Spleen (tissue), 11 donors: ENCODE data around the gene CABP2. TPM values are rescaled to one million over a fixed set of nuclear protein-coding genes. Genes with fewer than 3 reads are reported as not detected.

Source experiments
- DNase-seq: peaks from one replicate; pipeline ENCODE4 v3.0.0-alpha.2; 2020
- H3K27ac ChIP-seq, 8 donors: fragments of 200-600 bp; sonication (generic) in 7 of 8; 1 replicate in 4 of 8; 2 replicates in 4 of 8; pipeline versions ENCODE4 v1.5.0 to v1.8.0; 2016 to 2021; ENCODE audit warnings: inconsistent platforms in 4 of 8, mild to moderate bottlenecking in 4 of 8, moderate library complexity in 1 of 8
- H3K27me3 ChIP-seq, 7 donors: fragments of 200-600 bp; sonication (generic) in 6 of 7; replicated peaks in 1 of 7; 1 replicate in 4 of 7; 2 replicates in 3 of 7; pipeline versions ENCODE4 v1.5.0 to v1.8.0; 2016 to 2021; ENCODE audit warnings: inconsistent platforms in 3 of 7, mild to moderate bottlenecking in 1 of 7
- H3K36me3 ChIP-seq, 6 donors: fragments of 200-600 bp; sonication (generic) in 5 of 6; 1 replicate in 4 of 6; 2 replicates in 2 of 6; pipeline versions ENCODE4 v1.5.0 to v1.8.0; 2016 to 2021; ENCODE audit warnings: inconsistent platforms in 2 of 6
- H3K4me1 ChIP-seq, 6 donors: fragments of 200-600 bp; sonication (generic) in 5 of 6; 1 replicate in 3 of 6; 2 replicates in 3 of 6; pipeline versions ENCODE4 v1.5.0 to v1.8.0; 2016 to 2021; ENCODE audit warnings: inconsistent platforms in 3 of 6
- H3K4me3 ChIP-seq, 8 donors: fragments of 200-600 bp; sonication (generic) in 7 of 8; 1 replicate in 4 of 8; 2 replicates in 4 of 8; pipeline versions ENCODE4 v1.5.0 to v1.8.0; 2016 to 2021; ENCODE audit warnings: inconsistent platforms in 4 of 8, mild to moderate bottlenecking in 4 of 8, moderate library complexity in 2 of 8
- H3K9me3 ChIP-seq, 8 donors: fragments of 200-600 bp; sonication (generic) in 7 of 8; 1 replicate in 4 of 8; 2 replicates in 4 of 8; pipeline versions ENCODE4 v1.5.0 to v1.8.0; 2016 to 2021; ENCODE audit warnings: inconsistent platforms in 4 of 8
- POLR2A ChIP-seq, 3 donors: fragments of 450-650 bp; IDR thresholded peaks; one replicate each; pipeline ENCODE4 v1.5.1; 2017; ENCODE audit warnings: antibody characterized with exemption in 3 of 3, mild to moderate bottlenecking in 1 of 3
- POLR2AphosphoS5 ChIP-seq, 3 donors: sonication (generic); formaldehyde crosslinking; IDR thresholded peaks; one replicate each; pipeline ENCODE4 v1.5.1; 2017; ENCODE audit warnings: antibody characterized with exemption in 3 of 3
- WGBS, 5 donors: extraction: QIAGEN DNeasy Blood & Tissue Kit in 3 of 5; methylation state at CpG; one replicate each; pipeline versions ENCODE4 v1.1.5 to v1.1.7; 2013 to 2018; 5-methylcytosine and 5-hydroxymethylcytosine counted together
- intact Hi-C: fragments of 100-400 bp; cut with DNase I; formaldehyde crosslinking; loops from one replicate; pipeline ENCODE4 v1.15.0; 2023; ENCODE audit warnings: low total_unique reads
- microRNA-seq, 3 donors: library from miRNA; unstranded; fragments of <30 nt; microRNA quantifications; one replicate each; pipeline versions ENCODE4 to v1.1.0, GENCODE V29; 2019 to 2020
- polyA plus RNA-seq, 3 donors: library from polyadenylated mRNA; stranded (reverse); fragments of 200-250 nt; gene quantifications; one replicate each; pipeline ENCODE4 v1.2.1, GENCODE V29; 2013
- small RNA-seq, 4 donors: library from RNA; depleted of rRNA; stranded (forward); fragments of <200 nt; gene quantifications; one replicate each; pipeline ENCODE3, GENCODE V24; 2016
- total RNA-seq, 7 donors: library from RNA; depleted of rRNA in 3 of 7; stranded (reverse); fragments of >200 nt in 3 of 7; fragmentation: NEBNext Ultra II Directional in 4 of 7; extraction: Animal tissue kit (Norgen Biotek cat#: 25700) in 4 of 7; gene quantifications; one replicate each; pipeline versions ENCODE4 v1.1.0 to v1.2.1, GENCODE V29; 2016 to 2021
- TF ChIP-seq, protein P1 (sequence below), 11 experiments: fragments of 200-600 bp in 7 of 11; fragments of 450-650 bp in 4 of 11; sonication (generic) in 4 of 11; IDR thresholded peaks in 8 of 11; conservative IDR thresholded peaks in 3 of 11; 1 replicate in 7 of 11; 2 replicates in 4 of 11; pipeline versions ENCODE4 v1.4.0 to v1.8.0; 2016 to 2021; ENCODE audit warnings: antibody characterized with exemption in 11 of 11, inconsistent platforms in 4 of 11, mild to moderate bottlenecking in 1 of 11
- donor health status: healthy with polysubstance abuse.
- donor health status: DM: no; HTN: no; CAD: no; lungs with moderate emphysema.
- donor health status: DM: no; HTN: no; CAD: no.
- donor health status: Bipolar disorder and iron deficiency.
- donor health status: healthy.
- donor health status: DM: no; HTN: no; CAD: no.
- donor health status: DM: yes; HTN: yes; CAD: no.

CABP2 gene
- total and polyA plus RNA-seq, 10 donors = not detected

DNA sequence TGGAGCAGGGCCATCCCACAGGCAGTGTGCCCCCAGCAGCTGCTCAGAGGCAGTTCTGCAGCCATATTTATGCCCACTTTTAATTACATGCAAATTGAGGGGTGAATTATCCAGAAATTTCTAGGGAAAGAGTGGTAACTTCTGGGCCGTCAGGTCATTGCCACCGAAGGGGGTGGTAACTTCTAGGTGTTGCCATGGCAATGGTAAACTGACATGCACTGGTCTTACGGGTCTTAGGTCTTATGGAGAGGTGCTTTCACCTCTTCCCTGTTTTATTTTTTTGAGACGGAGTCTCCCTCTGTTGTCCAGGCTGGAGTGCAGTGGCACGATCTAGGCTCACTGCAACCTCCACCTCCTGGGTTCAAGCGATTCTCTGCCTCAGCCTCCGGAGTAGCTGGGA is 50.4 kb downstream of the CABP2 start:
- Histone ChIP-seq H3K36me3 (no peaks in the 10 kb centered on the region), H3K4me3 (no peak overlapping the region), H3K4me1 (peaks cover 6 to 24% (median 19%) of the 10 kb centered on the region in 6 donors), H3K9me3 (no peaks in the 10 kb centered on the region), H3K27me3 (no peaks in the 10 kb centered on the region), H3K27ac (no peak overlapping the region)
- WGBS, 5 donors = 77 to 90% (median 84%) methylated on average over 7 of the region's 7 CpGs
- intact Hi-C loops = no loop called here
- no peak for DNase-seq
- TF ChIP-seq, protein P1, sequence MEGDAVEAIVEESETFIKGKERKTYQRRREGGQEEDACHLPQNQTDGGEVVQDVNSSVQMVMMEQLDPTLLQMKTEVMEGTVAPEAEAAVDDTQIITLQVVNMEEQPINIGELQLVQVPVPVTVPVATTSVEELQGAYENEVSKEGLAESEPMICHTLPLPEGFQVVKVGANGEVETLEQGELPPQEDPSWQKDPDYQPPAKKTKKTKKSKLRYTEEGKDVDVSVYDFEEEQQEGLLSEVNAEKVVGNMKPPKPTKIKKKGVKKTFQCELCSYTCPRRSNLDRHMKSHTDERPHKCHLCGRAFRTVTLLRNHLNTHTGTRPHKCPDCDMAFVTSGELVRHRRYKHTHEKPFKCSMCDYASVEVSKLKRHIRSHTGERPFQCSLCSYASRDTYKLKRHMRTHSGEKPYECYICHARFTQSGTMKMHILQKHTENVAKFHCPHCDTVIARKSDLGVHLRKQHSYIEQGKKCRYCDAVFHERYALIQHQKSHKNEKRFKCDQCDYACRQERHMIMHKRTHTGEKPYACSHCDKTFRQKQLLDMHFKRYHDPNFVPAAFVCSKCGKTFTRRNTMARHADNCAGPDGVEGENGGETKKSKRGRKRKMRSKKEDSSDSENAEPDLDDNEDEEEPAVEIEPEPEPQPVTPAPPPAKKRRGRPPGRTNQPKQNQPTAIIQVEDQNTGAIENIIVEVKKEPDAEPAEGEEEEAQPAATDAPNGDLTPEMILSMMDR (IDR thresholded peaks at IDR 0.05 in 8 of 11, conservative IDR thresholded peaks at IDR 0.05 in 3 of 11) = no peak
- TF ChIP-seq POLR2A (IDR thresholded peaks at IDR 0.05) (no peak), POLR2AphosphoS5 (IDR thresholded peaks at IDR 0.05) (no peak)

DNA sequence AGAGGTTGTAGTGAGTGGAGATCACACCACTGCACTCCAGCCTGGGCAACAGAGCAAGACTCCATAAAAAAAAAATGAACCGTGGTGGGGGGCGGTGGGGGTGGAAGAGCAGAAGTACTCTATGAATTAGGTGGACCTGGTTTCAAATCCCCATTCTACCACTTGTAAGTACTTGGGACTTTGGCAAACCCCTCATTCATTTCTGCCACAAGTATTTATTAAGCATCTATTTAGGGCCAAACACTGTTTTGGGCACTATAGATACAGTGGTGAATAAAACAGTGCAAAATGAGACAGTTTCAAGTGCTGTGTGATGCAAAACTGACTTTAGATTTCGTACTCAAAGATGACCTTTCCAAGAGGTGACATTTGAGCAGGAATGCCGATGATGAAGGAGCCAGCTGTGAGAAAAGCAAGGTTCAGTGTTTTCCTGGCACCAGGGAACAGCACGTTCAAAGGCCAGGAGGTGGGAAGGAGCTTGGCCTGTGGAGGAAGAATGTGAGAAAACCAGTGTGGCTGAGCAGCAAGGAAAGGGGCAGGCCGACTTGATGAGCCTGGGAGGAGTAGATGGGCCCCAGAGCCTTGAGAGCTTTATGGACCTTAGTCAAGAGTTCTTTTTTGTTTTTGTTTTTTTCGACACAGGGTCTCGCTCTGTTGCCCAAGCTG is 52.8 kb downstream of the CABP2 start:
- no peak for DNase-seq
- H3K27ac ChIP-seq = no peak overlapping the region
- H3K4me1 ChIP-seq = peaks cover 12 to 48% (median 42%) of the 10 kb centered on the region in 6 donors
- peaks cover 0 to 11% (median 0%) of the 10 kb centered on the region in 6 donors for H3K36me3 ChIP-seq
- TF ChIP-seq, protein P1 (IDR thresholded peaks at IDR 0.05 in 8 of 11, conservative IDR thresholded peaks at IDR 0.05 in 3 of 11) = no peak
- TF ChIP-seq POLR2AphosphoS5 (IDR thresholded peaks at IDR 0.05) = no peak
- no peak for TF ChIP-seq POLR2A (IDR thresholded peaks at IDR 0.05)
- 76 to 86% (median 76%) methylated on average over 8 of the region's 8 CpGs for WGBS, 5 donors
- H3K27me3 ChIP-seq = no peaks in the 10 kb centered on the region
- intact Hi-C loops = no loop called here
- H3K4me3 ChIP-seq = no peak overlapping the region
- no peaks in the 10 kb centered on the region for H3K9me3 ChIP-seq

DNA sequence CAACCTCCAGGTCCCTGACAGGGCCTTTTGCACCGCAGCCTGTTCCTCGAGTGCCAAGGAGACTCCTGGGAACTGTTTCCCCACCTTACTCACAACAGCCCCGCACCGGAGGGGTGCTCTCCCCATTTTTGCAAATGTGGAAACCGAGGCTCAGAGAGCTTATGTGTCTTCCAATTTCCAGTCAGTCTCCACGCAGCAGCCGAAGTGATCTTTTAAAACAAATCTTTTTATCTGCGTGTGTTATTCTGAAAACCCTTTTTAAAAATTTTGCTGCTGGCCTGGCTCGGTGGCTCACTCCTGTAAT is 53.8 kb downstream of the CABP2 start:
- peaks cover 17 to 56% (median 49%) of the 10 kb centered on the region in 6 donors for H3K4me1 ChIP-seq

More for the DNA sequence above, 53.8 kb downstream of the CABP2 start:
- H3K36me3 ChIP-seq = peaks cover 0 to 11% (median 0%) of the 10 kb centered on the region in 6 donors
- no peak for TF ChIP-seq POLR2A (IDR thresholded peaks at IDR 0.05)
- TF ChIP-seq, protein P1 (IDR thresholded peaks at IDR 0.05 in 8 of 11, conservative IDR thresholded peaks at IDR 0.05 in 3 of 11) = peak in 2 of 11 experiments; percentile 4 to 29
- no peak for TF ChIP-seq POLR2AphosphoS5 (IDR thresholded peaks at IDR 0.05)
- peak overlapping the region; percentile 71 to 98 (median 92) for H3K27ac ChIP-seq
- intact Hi-C loops = no loop called here
- peak overlapping the region; percentile 94 to 99 (median 95) for H3K4me3 ChIP-seq
- DNase-seq = no peak
- no peaks in the 10 kb centered on the region for H3K9me3 ChIP-seq
- no peaks in the 10 kb centered on the region for H3K27me3 ChIP-seq
- 16 to 24% (median 20%) methylated on average over 9 of the region's 9 CpGs for WGBS, 5 donors

Small RNAs within 50 kb of the gene (microRNA-seq; reads per million reads assigned to microRNA genes)
- gene MIR6752 = 0.36 to 1.8 (median 0.85) reads per million in 3 donors

Small RNAs within 50 kb of the gene (small RNA-seq; reads per million reads assigned to genes)
- 0 to 0.30 (median 0.14) reads per million in 4 donors for gene MIR6752

Other genes starting within 250 kb of the CABP2 start
- gene ANKRD13D, start 234.1 kb downstream of the CABP2 start, total RNA-seq = 100 to 1,000 TPM in 5 of 7 donors, 10 to 100 TPM in 2; 67.3 to 151 (median 124) TPM
- gene ANKRD13D, start 234.1 kb downstream of the CABP2 start, polyA plus RNA-seq = 100 to 1,000 TPM in 2 of 3 donors, 10 to 100 TPM in 1; 65.2 to 138 (median 129) TPM
- gene SSH3, start 219.9 kb downstream of the CABP2 start, total RNA-seq = 10 to 100 TPM; 14.6 to 31.8 (median 22.9) TPM
- 10 to 100 TPM in 1 of 3 donors, 1 to 10 TPM in 2; 4.3 to 11.1 (median 5.9) TPM for gene SSH3, start 219.9 kb downstream of the CABP2 start, polyA plus RNA-seq
- 100 to 1,000 TPM in 4 of 7 donors, 10 to 100 TPM in 3; 81.4 to 159 (median 103) TPM for gene POLD4, start 169.9 kb downstream of the CABP2 start, total RNA-seq
- 100 to 1,000 TPM; 267 to 290 (median 279) TPM for gene POLD4, start 169.9 kb downstream of the CABP2 start, polyA plus RNA-seq
- gene CLCF1, start 149.8 kb downstream of the CABP2 start, total RNA-seq = 10 to 100 TPM in 2 of 7 donors, 1 to 10 TPM in 5; 4.3 to 13.7 (median 6.7) TPM
- gene CLCF1, start 149.8 kb downstream of the CABP2 start, polyA plus RNA-seq = 1 to 10 TPM; 6.0 to 9.3 (median 9.0) TPM
- gene RAD9A, start 131.5 kb downstream of the CABP2 start, total RNA-seq = 10 to 100 TPM; 21.6 to 37.5 (median 29.7) TPM
- 10 to 100 TPM; 18.2 to 44.8 (median 37.1) TPM for gene RAD9A, start 131.5 kb downstream of the CABP2 start, polyA plus RNA-seq
- 100 to 1,000 TPM; 147 to 192 (median 157) TPM for gene PPP1CA, start 121.6 kb downstream of the CABP2 start, total RNA-seq
- 100 to 1,000 TPM; 152 to 207 (median 170) TPM for gene PPP1CA, start 121.6 kb downstream of the CABP2 start, polyA plus RNA-seq
- gene TBC1D10C, start 119.4 kb downstream of the CABP2 start, total RNA-seq = 100 to 1,000 TPM in 4 of 7 donors, 10 to 100 TPM in 3; 66.3 to 132 (median 101) TPM
- gene TBC1D10C, start 119.4 kb downstream of the CABP2 start, polyA plus RNA-seq = 100 to 1,000 TPM; 174 to 270 (median 196) TPM
- gene CARNS1, start 107.8 kb downstream of the CABP2 start, total RNA-seq = 1 to 10 TPM; 1.9 to 4.4 (median 2.1) TPM
- gene CARNS1, start 107.8 kb downstream of the CABP2 start, polyA plus RNA-seq = 1 to 10 TPM; 1.0 to 2.0 (median 1.8) TPM
- 10 to 100 TPM; 51.5 to 65.4 (median 55.4) TPM for gene RPS6KB2, start 95.0 kb downstream of the CABP2 start, total RNA-seq
- 10 to 100 TPM; 39.5 to 95.0 (median 53.8) TPM for gene RPS6KB2, start 95.0 kb downstream of the CABP2 start, polyA plus RNA-seq
- gene PTPRCAP, start 85.8 kb downstream of the CABP2 start, total RNA-seq = 100 to 1,000 TPM; 119 to 278 (median 187) TPM
- 100 to 1,000 TPM; 410 to 557 (median 479) TPM for gene PTPRCAP, start 85.8 kb downstream of the CABP2 start, polyA plus RNA-seq
- 100 to 1,000 TPM in 4 of 7 donors, 10 to 100 TPM in 3; 68.1 to 143 (median 117) TPM for gene CORO1B, start 80.0 kb downstream of the CABP2 start, total RNA-seq
- gene CORO1B, start 80.0 kb downstream of the CABP2 start, polyA plus RNA-seq = 10 to 100 TPM; 40.5 to 70.8 (median 53.7) TPM
- not detected for gene GPR152, start 70.7 kb downstream of the CABP2 start, total RNA-seq
- under 1 TPM in 1 of 3 donors, not detected in 2; 0.10 TPM for gene GPR152, start 70.7 kb downstream of the CABP2 start, polyA plus RNA-seq
- gene CABP4, start 68.1 kb downstream of the CABP2 start, total RNA-seq = 10 to 100 TPM; 12.7 to 27.3 (median 21.3) TPM
- 1 to 10 TPM; 2.6 to 6.2 (median 3.0) TPM for gene CABP4, start 68.1 kb downstream of the CABP2 start, polyA plus RNA-seq
- gene TMEM134, start 54.2 kb downstream of the CABP2 start, total RNA-seq = 100 to 1,000 TPM in 3 of 7 donors, 10 to 100 TPM in 4; 48.5 to 192 (median 66.6) TPM
- 100 to 1,000 TPM in 1 of 3 donors, 10 to 100 TPM in 2; 94.6 to 123 (median 95.1) TPM for gene TMEM134, start 54.2 kb downstream of the CABP2 start, polyA plus RNA-seq
- gene AIP, start 40.4 kb downstream of the CABP2 start, total RNA-seq = 10 to 100 TPM; 72.2 to 95.8 (median 88.1) TPM
- 100 to 1,000 TPM; 135 to 146 (median 141) TPM for gene AIP, start 40.4 kb downstream of the CABP2 start, polyA plus RNA-seq
- gene PITPNM1, start 18.1 kb downstream of the CABP2 start, total RNA-seq = 10 to 100 TPM; 42.5 to 86.9 (median 74.9) TPM
- gene PITPNM1, start 18.1 kb downstream of the CABP2 start, polyA plus RNA-seq = 10 to 100 TPM; 17.8 to 67.0 (median 29.2) TPM
- gene CDK2AP2, start 15.3 kb downstream of the CABP2 start, total RNA-seq = 10 to 100 TPM; 32.9 to 49.9 (median 40.9) TPM
- gene CDK2AP2, start 15.3 kb downstream of the CABP2 start, polyA plus RNA-seq = 10 to 100 TPM; 35.6 to 57.1 (median 51.0) TPM
- 100 to 1,000 TPM; 211 to 338 (median 275) TPM for gene GSTP1, start 60.4 kb upstream of the CABP2 start, total RNA-seq
- gene GSTP1, start 60.4 kb upstream of the CABP2 start, polyA plus RNA-seq = 100 to 1,000 TPM; 310 to 399 (median 343) TPM
- gene NDUFV1, start 83.5 kb upstream of the CABP2 start, total RNA-seq = 100 to 1,000 TPM; 145 to 258 (median 185) TPM
- gene NDUFV1, start 83.5 kb upstream of the CABP2 start, polyA plus RNA-seq = 100 to 1,000 TPM; 132 to 257 (median 213) TPM
- 1 to 10 TPM; 2.7 to 7.9 (median 5.8) TPM for gene NUDT8, start 106.5 kb upstream of the CABP2 start, total RNA-seq
- gene NUDT8, start 106.5 kb upstream of the CABP2 start, polyA plus RNA-seq = 1 to 10 TPM; 5.4 to 9.2 (median 6.5) TPM
- not detected for gene TBX10, start 116.3 kb upstream of the CABP2 start, total RNA-seq
- gene TBX10, start 116.3 kb upstream of the CABP2 start, polyA plus RNA-seq = under 1 TPM in 1 of 3 donors, not detected in 2; 0.08 TPM
- 1 to 10 TPM in 3 of 7 donors, under 1 TPM in 3, not detected in 1; 0.39 to 2.0 (median 0.98) TPM for gene ACY3, start 127.3 kb upstream of the CABP2 start, total RNA-seq
- 1 to 10 TPM; 1.1 to 5.7 (median 1.2) TPM for gene ACY3, start 127.3 kb upstream of the CABP2 start, polyA plus RNA-seq
- gene ALDH3B2, start 151.2 kb upstream of the CABP2 start, total RNA-seq = not detected
- under 1 TPM in 1 of 3 donors, not detected in 2; 0.03 TPM for gene ALDH3B2, start 151.2 kb upstream of the CABP2 start, polyA plus RNA-seq